Caco-2 (cell line): ENCODE results near the gene FURIN. TPM values are rescaled to one million over a fixed set of nuclear protein-coding genes. Genes with fewer than 3 reads are reported as not detected.

ENCODE experiments used
- BruUV-seq: library from RNA; stranded (reverse); fragments of 400-500 nt; replicated peaks from 2 replicates; lab custom pipeline; 2021; lab: Mats Ljungman, UMichigan
- CTCF ChIA-PET: fragments of 300-600 bp; sonication (Branson Sonifier 250); formaldehyde crosslinking; loops from one replicate; lab custom pipeline; 2022; ENCODE audit warnings: antibody characterized with exemption; lab: Charles Lee
- POLR2A ChIA-PET: fragments of 300-600 bp; sonication (Branson Sonifier 250); formaldehyde crosslinking; loops from one replicate; lab custom pipeline; 2022; ENCODE audit warnings: antibody characterized with exemption; lab: Charles Lee
- DNase-seq, 2 experiments: peaks; one replicate each; pipeline versions ENCODE4 v3.0.0 to v3.0.0-alpha.2; 2020 to 2022
- H3K27me3 ChIP-seq: replicated peaks from 2 replicates; pipeline ENCODE4 v1.6.0; 2011; ENCODE audit warnings: low read length; ENCODE audit not compliant: control insufficient read depth, insufficient read depth
- H3K36me3 ChIP-seq: 2 replicates; pipeline ENCODE4 v1.5.1; 2011; ENCODE audit warnings: low read length; ENCODE audit not compliant: control insufficient read depth, insufficient read depth
- H3K4me1 ChIP-seq: fragments of 250-450 bp; sonication (Bioruptor Pico); 2 replicates; pipeline ENCODE4 v1.5.1; 2020; ENCODE audit warnings: mild to moderate bottlenecking
- H3K4me3 ChIP-seq: 2 replicates; pipeline ENCODE4 v1.5.1; 2011; ENCODE audit warnings: low read depth, mild to moderate bottlenecking, control low read depth, low read length
- H3K9me3 ChIP-seq: fragments of 250-450 bp; sonication (Bioruptor Pico); 2 replicates; pipeline ENCODE4 v1.5.1; 2020; ENCODE audit warnings: mild to moderate bottlenecking, moderate library complexity
- H3K27ac Mint-ChIP-seq: one replicate; pipeline ENCODE4 v1.8.0; 2022; ENCODE audit warnings: mixed read lengths; ENCODE audit not compliant: unreplicated experiment
- H3K27me3 Mint-ChIP-seq: one replicate; pipeline ENCODE4 v1.8.0; 2022; ENCODE audit warnings: mixed read lengths; ENCODE audit not compliant: insufficient read depth, unreplicated experiment
- H3K36me3 Mint-ChIP-seq: one replicate; pipeline ENCODE4 v1.8.0; 2022; ENCODE audit warnings: mild to moderate bottlenecking, mixed read lengths; ENCODE audit not compliant: insufficient read depth, unreplicated experiment
- H3K4me1 Mint-ChIP-seq: one replicate; pipeline ENCODE4 v1.8.0; 2022; ENCODE audit warnings: low read depth, mixed read lengths; ENCODE audit not compliant: unreplicated experiment
- H3K4me3 Mint-ChIP-seq: one replicate; pipeline ENCODE4 v1.8.0; 2022; ENCODE audit warnings: mild to moderate bottlenecking, moderate library complexity, mixed read lengths; ENCODE audit not compliant: unreplicated experiment
- H3K9me3 Mint-ChIP-seq: one replicate; pipeline ENCODE4 v1.8.0; 2022; ENCODE audit warnings: mixed read lengths; ENCODE audit not compliant: unreplicated experiment
- CTCF ChIP-seq, 2 experiments: fragments of 200-600 bp in 1 of 2; IDR thresholded peaks; 1 replicate in 1 of 2; 2 replicates in 1 of 2; pipeline versions ENCODE4 v1.5.1 to v1.8.0; 2011 to 2022; ENCODE audit warnings: antibody characterized with exemption in 1 of 2, control low read depth in 1 of 2, inconsistent platforms in 1 of 2, low read depth in 1 of 2, low read length in 1 of 2, mild to moderate bottlenecking in 1 of 2, moderate library complexity in 1 of 2; ENCODE audit not compliant: insufficient read depth in 1 of 2, severe bottlenecking in 1 of 2, unreplicated experiment in 1 of 2
- intact Hi-C: fragments of 100-400 bp; cut with micrococcal nuclease; formaldehyde crosslinking; loops from one replicate; pipeline ENCODE4 v1.10.0; 2022; ENCODE audit not compliant: unreplicated experiment
- total RNA-seq: library from RNA; stranded (reverse); gene quantifications from 2 replicates; pipeline ENCODE4 v1.2.3, GENCODE V29; 2022

Gene FURIN
- total RNA-seq, 1 experiment from 2014 or later: 43.0 TPM

GRCh38 chr15:90914305-90915080 lies 46.1 kb downstream of the FURIN start:
- ChIA-PET CTCF (no interaction called here), POLR2A (no interaction called here)
- Mint-ChIP-seq H3K4me3 (no peak overlapping the region), H3K36me3 (peaks cover 21% of the 10 kb centered on the region), H3K27ac (no peak overlapping the region), H3K27me3 (no peaks in the 10 kb centered on the region), H3K9me3 (no peaks in the 10 kb centered on the region), H3K4me1 (no peaks in the 10 kb centered on the region)
- DNase-seq: no peak
- Histone ChIP-seq H3K9me3 (no peaks in the 10 kb centered on the region), H3K36me3 (no peaks in the 10 kb centered on the region), H3K4me3 (no peak overlapping the region), H3K27me3 (no peaks in the 10 kb centered on the region), H3K4me1 (no peaks in the 10 kb centered on the region)
- intact Hi-C loops: no loop called here
- no peak for TF ChIP-seq CTCF (IDR thresholded peaks at IDR 0.05; ENCODE audit: insufficient read depth in 1 of 2, low read depth in 1 of 2, low read length in 1 of 2, severe bottlenecking in 1 of 2, unreplicated experiment in 1 of 2)
- BruUV-seq: no TSS peak

- no peaks in the 10 kb centered on the region for H3K9me3 Mint-ChIP-seq
- no peak overlapping the region for H3K4me3 Mint-ChIP-seq
- ChIA-PET CTCF (no interaction called here), POLR2A (no interaction called here)
- Histone ChIP-seq H3K36me3 (no peaks in the 10 kb centered on the region), H3K9me3 (no peaks in the 10 kb centered on the region), H3K4me3 (no peak overlapping the region), H3K4me1 (no peaks in the 10 kb centered on the region), H3K27me3 (no peaks in the 10 kb centered on the region)
- no peak for TF ChIP-seq CTCF (IDR thresholded peaks at IDR 0.05; ENCODE audit: insufficient read depth in 1 of 2, low read depth in 1 of 2, low read length in 1 of 2, severe bottlenecking in 1 of 2, unreplicated experiment in 1 of 2)
- H3K27me3 Mint-ChIP-seq: no peaks in the 10 kb centered on the region
- H3K27ac Mint-ChIP-seq: no peak overlapping the region
- H3K4me1 Mint-ChIP-seq: no peaks in the 10 kb centered on the region
- no TSS peak for BruUV-seq
- H3K36me3 Mint-ChIP-seq: peaks cover 21% of the 10 kb centered on the region
- intact Hi-C loops: no loop called here
- DNase-seq: no peak
Measured at GRCh38 chr15:90915216-90915807, 46.9 kb downstream of the FURIN start.

- no peaks in the 10 kb centered on the region for H3K9me3 Mint-ChIP-seq
- H3K4me3 Mint-ChIP-seq: no peak overlapping the region
- H3K4me1 ChIP-seq: no peaks in the 10 kb centered on the region
- H3K4me1 Mint-ChIP-seq: no peaks in the 10 kb centered on the region
- no TSS peak for BruUV-seq
- intact Hi-C loops: no loop called here
- no peak overlapping the region for H3K27ac Mint-ChIP-seq
- no peak for TF ChIP-seq CTCF (IDR thresholded peaks at IDR 0.05; ENCODE audit: insufficient read depth in 1 of 2, low read depth in 1 of 2, low read length in 1 of 2, severe bottlenecking in 1 of 2, unreplicated experiment in 1 of 2)
- DNase-seq: no peak
- peaks cover 23% of the 10 kb centered on the region for H3K36me3 Mint-ChIP-seq
- no peaks in the 10 kb centered on the region for H3K27me3 ChIP-seq
- H3K4me3 ChIP-seq: no peak overlapping the region
- no peaks in the 10 kb centered on the region for H3K36me3 ChIP-seq
- no peaks in the 10 kb centered on the region for H3K27me3 Mint-ChIP-seq
- POLR2A ChIA-PET: no interaction called here
- CTCF ChIA-PET: no interaction called here
- H3K9me3 ChIP-seq: no peaks in the 10 kb centered on the region
Measured at GRCh38 chr15:90915808-90916440, 47.5 kb downstream of the FURIN start.
